ENCODE measurements around the gene WDR19. TPM values are rescaled to one million over a fixed set of nuclear protein-coding genes. Genes with fewer than 3 reads are reported as not detected.

WDR19 gene
- total RNA-seq, 1 experiment from 2014 or later, result 23.3 TPM

GRCh38 chr4:39256436-39256835 lies 74.1 kb downstream of the WDR19 start:
- no peaks in the 10 kb centered on the region for H3K4me1 ChIP-seq (ENCODE audit: insufficient read depth, low read length)
- H2AFZ ChIP-seq (ENCODE audit: low read length), result no peak overlapping the region
- H3K18ac ChIP-seq (ENCODE audit: insufficient read length, low read depth, low read length), result no peak overlapping the region
- H2BK5ac ChIP-seq (ENCODE audit: insufficient read length, low read length), result no peak overlapping the region
- no peaks in the 10 kb centered on the region for H3K79me1 ChIP-seq (ENCODE audit: insufficient read depth, low read depth, low read length, poor library complexity, severe bottlenecking)
- no peak overlapping the region for H3K4ac ChIP-seq (ENCODE audit: low read depth, low read length)
- no peak overlapping the region for H3T11ph ChIP-seq (ENCODE audit: low read length)
- H3K79me2 ChIP-seq (ENCODE audit: insufficient read depth, low read length), result no peaks in the 10 kb centered on the region
- no peaks in the 10 kb centered on the region for H3K23me2 ChIP-seq (ENCODE audit: insufficient read length, low read depth, low read length, poor library complexity, severe bottlenecking)
- no peaks in the 10 kb centered on the region for H3K27me3 ChIP-seq (ENCODE audit: insufficient read depth, low read length)
- DNase-seq, result no peak
- H3K9me3 ChIP-seq (ENCODE audit: control insufficient read depth, low read depth, low read length), result no peaks in the 10 kb centered on the region
- no peak overlapping the region for H4K8ac ChIP-seq (replicated peaks; ENCODE audit: insufficient read length, low read depth, low read length)
- H3K9me3 Mint-ChIP-seq, result no peaks in the 10 kb centered on the region
- H3K27me3 Mint-ChIP-seq (ENCODE audit: low read depth), result no peaks in the 10 kb centered on the region
- peaks cover 5 to 6% of the 10 kb centered on the region in 2 experiments; a peak in 3 of 4 replicates for H3K4me1 Mint-ChIP-seq
- no peak overlapping the region for H4K91ac ChIP-seq (ENCODE audit: insufficient read length, low read depth, low read length)
- H3K36me3 Mint-ChIP-seq (ENCODE audit: insufficient read depth in 1 of 3, low read depth in 3 of 3), result peaks cover 8 to 16% (median 8%) of the 10 kb centered on the region in 3 experiments
- H4K20me1 ChIP-seq (ENCODE audit: control insufficient read depth, insufficient read depth, insufficient read length), result no peaks in the 10 kb centered on the region
- no peak overlapping the region for H3K56ac ChIP-seq (ENCODE audit: insufficient read length, low read depth, low read length)
- H3K4me3 Mint-ChIP-seq, result no peak overlapping the region
- no peak overlapping the region for H3K23ac ChIP-seq (ENCODE audit: insufficient read length, low read depth, low read length)
- H3K27ac Mint-ChIP-seq, result no peak overlapping the region; a peak in 2 of 7 replicates
- no peak overlapping the region for H3K14ac ChIP-seq (ENCODE audit: insufficient read depth, low read length)
- no peak overlapping the region for H2BK12ac ChIP-seq (ENCODE audit: insufficient read length, low read depth, low read length)
- TF ChIP-seq CTCF (conservative IDR thresholded peaks at IDR 0.05), result no peak
- WGBS (ENCODE audit: extremely low coverage, insufficient read length, low lambda C conversion rate), result no CpG with 5 or more reads among the region's 2 CpGs
- H2BK20ac ChIP-seq (ENCODE audit: low read depth, low read length, poor library complexity, severe bottlenecking), result no peak overlapping the region
- no peak overlapping the region for H4K5ac ChIP-seq (ENCODE audit: insufficient read length, low read depth, low read length)
- H2BK120ac ChIP-seq (ENCODE audit: low read depth, low read length, poor library complexity, severe bottlenecking), result no peak overlapping the region
- H2AK5ac ChIP-seq (ENCODE audit: insufficient read length, low read length), result no peak overlapping the region
- no peak overlapping the region for H3K27ac ChIP-seq (ENCODE audit: insufficient read length, low read depth, low read length)
- H2BK15ac ChIP-seq (ENCODE audit: low read depth, low read length), result no peak overlapping the region
- H3K4me2 ChIP-seq (ENCODE audit: insufficient read depth, insufficient read length, low read length), result no peak overlapping the region
- no peak overlapping the region for H3K9ac ChIP-seq (ENCODE audit: extremely low read depth, insufficient read length, low read length)
